GM19372 (cell line): Measurements from ENCODE around the gene CSF3.

Experiments
- ATAC-seq: cut with Tn5 transposase; IDR thresholded peaks from one replicate; pipeline ENCODE4 v1.9.1; 2021; ENCODE audit warnings: mild to moderate bottlenecking, low read depth, moderate library complexity; ENCODE audit not compliant: unreplicated experiment

Gene CSF3

DNA sequence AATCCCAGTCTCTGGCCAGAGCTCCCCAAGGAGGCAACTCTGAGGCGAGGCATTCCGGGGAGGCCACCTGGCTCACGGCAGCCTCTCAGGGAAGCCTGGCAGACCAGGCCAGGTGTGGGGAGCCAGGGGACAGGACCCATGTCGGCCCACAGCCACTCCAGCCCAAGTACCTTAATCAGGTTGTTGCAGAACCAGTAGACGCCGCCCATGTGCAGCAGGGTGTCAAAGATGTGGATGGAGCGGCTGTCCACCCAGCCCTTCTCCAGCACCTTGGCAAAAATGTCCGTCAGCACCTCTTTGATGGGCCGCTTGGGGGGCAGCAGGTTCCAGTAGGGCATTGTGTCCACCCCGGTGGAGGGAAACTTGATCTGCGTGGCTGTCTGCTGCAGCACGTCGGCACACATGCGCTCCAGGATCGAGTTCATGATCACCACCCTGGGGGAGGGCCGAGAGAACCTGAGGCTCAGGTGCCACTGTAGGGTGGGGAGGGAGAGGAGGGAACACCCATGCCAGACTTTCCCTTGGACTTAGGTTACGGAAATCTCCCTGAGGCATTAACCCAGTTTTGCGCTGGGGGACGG lies 7.8 kb downstream of the CSF3 start:
- ATAC-seq, result no peak

DNA sequence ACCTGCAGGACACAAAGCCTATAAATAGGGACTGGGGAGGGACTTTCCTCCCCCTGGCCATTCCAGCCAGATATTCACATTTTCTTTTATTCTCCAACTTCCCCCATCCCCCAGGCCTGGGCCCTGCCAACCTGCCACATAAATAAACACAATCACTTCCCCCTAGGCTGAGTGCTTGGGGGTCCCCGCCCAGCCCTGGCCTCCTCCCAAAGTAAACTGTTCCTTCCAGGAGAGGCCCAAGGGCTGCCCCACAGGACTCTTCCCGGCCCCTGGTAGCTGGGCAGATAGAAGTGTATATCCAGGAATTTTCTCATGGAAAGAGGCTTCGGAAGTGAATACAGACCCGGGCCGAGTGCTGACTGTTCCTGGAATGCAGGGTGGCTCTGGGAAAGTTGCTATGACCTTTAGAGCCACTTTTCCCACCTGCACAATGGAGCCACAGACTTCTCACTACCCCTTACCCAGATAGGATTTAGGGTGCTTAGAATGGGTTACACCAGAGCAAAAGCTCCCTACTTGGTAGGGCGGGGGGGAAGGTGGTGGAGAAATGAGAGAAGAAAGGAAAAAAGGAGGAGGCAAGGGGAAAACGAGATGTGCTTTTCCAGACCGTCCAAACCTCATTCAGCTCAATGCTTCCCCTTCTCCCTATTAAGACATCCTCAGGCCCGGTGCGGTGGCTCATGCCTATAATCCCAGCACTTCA lies 8.5 kb downstream of the CSF3 start:
- no peak for ATAC-seq

DNA sequence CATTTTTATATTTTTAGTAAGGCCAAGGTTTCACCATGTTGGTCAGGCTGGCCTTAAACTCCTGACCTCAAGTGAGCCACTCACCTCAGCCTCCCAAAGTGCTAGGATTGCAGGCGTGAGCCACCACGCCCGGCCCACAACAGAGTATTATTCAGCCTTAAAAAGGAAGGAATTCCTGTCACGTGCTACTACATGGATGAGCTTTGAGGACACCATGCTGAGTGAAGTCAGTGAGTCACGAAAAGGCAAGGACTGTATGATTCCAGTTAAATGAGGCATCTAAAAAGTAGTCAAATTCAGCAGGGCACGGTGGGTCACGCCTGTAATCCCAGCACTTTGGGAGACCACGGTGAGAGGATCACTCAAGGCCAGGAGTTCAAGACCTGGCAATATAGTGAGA lies 9.7 kb downstream of the CSF3 start:
- no peak for ATAC-seq

DNA sequence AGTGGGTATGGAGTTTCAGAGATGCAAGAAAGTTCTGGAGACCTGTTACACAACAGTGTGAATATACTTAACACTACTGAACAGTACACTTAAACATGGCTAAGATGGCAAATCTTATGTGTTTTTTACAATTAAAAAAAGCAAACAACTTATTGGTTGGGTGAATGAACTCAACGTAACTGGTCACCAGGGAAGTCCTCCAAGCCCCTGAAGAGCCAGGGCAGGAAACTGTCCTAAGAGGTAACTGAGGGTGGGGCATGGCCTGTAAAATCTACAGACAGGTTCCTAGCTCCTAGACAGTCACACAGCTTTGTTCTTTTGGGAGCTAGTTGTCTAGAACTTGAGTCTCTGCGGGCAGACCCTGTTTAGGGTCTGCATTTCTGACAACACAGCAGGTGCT lies 10.3 kb downstream of the CSF3 start:
- ATAC-seq, result no peak

DNA sequence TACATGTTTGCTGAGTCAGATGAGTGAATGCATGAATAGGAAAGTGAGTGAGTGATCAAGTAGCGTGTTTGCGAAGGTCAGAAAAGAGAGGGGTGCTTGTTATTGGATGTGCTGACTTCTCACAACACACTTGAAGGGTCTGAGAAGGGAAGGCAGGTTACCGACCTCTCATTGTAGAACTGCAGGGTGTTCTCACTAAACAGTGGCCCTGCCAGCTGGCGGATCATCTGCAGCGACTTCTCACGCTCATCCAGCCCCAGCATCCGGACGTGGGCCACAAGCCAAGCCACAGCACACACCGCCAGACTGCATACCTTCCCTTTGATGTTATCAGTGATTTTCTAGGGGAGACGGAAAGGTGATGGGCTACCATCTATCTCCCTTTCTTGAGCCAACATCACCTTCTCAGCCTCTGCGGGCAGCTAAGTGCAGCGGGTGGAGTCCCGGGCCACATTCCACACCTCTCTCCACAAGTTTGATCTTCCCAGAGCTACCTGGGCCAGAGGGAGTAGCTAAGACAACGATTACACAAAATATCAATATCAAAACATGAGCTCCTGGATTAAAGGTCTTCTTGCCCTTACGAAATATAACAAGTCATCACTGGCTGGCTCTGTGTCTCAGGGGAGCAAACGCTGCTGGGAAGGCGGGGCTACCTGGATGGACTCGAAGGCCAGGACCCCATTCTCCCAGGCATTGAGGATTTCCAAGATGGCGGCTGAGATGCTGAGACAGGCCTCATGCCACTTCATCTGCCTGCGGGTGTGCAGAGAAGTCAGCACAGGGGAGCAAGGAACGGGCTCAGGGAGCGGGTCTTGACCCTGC lies 11.0 kb downstream of the CSF3 start:
- ATAC-seq, result no peak

DNA sequence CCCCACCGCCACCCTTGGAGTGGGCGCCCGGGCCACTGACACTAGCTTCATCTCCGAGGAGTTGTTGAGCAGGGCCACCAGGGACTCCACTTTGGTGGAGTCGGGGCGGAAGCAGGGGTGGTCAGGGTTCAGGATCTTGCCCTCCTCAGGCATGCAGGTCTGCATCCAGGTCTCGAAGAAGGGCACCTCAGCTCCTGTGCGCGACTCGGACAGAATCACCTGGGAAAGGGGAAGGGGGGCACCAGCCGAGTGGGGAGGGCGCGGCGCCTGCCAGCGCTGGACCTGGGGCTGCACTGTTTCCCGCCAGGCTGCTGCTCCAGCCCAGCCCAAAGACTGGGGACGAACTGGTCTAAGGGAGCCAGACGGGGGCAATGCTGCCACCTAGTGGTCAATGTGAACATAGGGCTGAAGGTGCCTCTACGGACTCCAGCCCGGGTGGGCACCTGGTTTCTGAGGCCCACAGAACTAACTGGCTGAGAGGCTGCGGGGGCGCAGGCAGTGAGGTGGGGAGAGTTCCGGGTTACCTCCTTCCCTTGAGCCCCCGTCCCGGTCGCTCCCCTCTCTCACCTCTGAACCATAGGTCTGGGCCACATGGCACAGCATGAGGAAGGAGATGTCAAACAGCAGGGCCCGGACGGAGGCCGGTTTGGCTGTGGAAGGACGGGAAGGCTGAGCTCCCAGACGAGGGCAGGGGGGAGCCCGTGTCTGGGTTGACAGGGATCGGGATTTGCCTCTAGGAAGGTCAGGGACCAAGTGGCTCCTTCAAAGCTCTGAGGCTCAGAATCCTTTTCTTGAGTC lies 11.8 kb downstream of the CSF3 start:
- ATAC-seq, result no peak

DNA sequence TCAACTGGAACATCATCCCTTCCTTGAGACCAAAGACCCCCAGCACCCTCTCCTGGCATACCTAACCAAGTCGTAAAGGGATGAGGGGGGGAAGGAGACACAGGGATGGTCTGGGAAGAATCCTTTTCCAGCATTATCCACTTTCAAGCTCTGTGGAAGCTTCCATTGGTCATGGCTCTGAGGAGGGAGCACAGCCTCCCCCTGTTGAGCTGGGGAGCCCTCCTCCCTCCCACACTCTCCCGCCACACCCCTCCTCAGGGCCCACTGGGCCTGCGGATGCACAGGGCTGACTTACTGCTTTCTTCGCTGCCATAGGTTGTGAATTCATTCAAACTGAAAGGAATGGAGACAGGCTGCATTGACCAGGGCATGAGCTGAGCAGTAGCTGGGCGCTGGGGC lies 12.4 kb downstream of the CSF3 start:
- ATAC-seq, result no peak

DNA sequence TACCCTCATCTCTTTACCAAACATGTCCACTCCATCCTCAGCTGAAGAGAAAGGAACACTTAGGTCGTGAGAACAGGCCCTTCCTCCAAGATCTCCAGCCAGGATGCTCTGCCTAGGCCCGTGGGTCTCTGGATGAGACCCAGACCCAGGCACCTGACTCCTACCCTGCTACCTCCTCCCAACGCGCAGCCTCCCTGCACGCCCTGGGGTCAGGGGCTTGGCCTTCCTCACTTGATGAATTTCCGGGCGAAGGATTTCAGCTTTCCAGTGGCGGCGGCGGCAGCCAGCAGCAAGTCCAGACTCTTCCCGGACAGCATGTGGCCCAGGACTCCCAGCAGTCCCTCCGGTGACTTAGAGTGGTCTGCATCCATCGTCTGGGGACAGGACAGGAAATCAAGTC lies 13.4 kb downstream of the CSF3 start:
- ATAC-seq, result no peak

DNA sequence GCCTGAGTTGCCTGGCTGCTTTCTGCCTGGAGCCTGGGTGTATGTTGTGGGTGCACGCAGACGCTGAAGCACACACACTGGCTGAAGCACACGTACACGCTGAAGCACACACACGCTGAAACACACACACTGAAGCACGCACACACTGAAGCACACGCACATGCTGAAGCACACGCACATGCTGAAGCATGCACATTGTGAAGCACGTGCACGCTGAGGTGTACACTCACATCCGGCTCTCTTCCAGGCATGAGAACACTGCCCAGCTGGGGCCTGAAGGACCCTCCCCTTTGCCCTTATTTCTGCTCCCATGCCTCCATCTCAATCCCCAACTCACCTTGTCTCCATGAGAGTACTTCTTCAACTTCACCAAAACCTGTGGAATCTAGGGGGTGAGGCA lies 16.5 kb downstream of the CSF3 start:
- ATAC-seq, result no peak

DNA sequence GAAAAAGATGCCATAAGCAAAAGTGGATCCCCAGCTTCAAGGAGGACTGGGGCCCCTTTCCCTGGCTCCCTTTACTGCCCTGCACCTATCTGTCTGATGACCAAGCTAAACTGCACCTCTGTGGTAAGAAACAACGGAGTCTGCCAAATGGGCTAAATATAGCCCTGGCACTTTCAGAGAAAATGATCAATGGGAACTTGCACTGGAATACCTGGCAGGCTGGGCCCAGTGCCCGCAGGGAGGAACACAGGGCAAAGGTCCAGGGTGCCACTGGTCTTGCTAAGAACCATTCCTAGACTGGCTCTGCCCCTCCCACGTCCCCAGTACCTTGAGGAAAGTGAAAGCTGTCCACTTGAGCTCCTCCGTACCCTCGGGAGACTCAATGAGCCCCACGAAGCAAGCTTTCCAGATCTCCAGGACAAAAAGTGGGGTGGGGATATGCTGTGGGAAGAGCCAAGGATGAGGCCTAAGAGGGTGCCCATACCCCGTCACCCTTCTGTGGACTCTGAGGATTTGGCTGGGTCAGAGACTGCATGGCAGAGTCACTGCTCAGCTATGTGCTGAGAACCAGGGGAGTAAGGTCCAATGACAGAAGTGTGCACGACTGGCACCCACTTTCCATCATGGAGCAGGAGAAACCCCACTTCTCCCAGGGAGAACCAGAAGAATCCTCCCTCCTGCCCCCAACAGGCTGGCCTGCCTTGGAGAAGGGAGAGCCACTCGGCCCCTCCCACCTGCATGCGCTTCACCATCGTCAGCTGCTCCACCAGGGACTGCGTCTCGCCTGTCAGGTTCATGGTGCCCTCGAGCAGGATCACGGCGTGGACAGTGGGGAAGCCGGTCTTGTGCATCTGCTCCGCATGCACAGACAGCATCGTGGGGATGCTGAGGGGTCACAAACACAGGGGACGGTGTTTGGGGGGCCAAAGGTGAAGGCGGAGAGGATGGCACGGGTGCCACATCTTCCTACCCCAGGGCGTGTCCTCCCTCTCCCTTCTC lies 17.4 kb downstream of the CSF3 start:
- no peak for ATAC-seq

DNA sequence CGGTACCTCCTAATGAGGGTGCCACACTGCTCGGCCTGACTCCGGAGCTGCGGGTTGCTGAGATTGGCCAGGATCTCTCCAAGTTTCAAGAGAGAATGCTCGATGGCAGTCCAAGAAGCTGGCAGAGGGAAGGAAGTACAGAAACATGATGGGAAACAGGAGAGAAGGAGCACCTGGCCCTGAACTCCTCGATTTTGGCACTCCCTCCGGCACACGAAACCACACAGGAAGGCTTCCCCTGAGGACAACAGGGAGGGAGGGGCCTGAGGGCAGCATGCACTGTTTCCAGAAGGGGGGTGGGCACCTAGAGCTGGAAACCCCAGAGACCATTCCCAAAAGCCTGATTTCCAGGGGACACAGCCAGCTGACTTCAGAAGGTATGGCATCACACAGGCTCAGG lies 18.1 kb downstream of the CSF3 start:
- ATAC-seq, result no peak

DNA sequence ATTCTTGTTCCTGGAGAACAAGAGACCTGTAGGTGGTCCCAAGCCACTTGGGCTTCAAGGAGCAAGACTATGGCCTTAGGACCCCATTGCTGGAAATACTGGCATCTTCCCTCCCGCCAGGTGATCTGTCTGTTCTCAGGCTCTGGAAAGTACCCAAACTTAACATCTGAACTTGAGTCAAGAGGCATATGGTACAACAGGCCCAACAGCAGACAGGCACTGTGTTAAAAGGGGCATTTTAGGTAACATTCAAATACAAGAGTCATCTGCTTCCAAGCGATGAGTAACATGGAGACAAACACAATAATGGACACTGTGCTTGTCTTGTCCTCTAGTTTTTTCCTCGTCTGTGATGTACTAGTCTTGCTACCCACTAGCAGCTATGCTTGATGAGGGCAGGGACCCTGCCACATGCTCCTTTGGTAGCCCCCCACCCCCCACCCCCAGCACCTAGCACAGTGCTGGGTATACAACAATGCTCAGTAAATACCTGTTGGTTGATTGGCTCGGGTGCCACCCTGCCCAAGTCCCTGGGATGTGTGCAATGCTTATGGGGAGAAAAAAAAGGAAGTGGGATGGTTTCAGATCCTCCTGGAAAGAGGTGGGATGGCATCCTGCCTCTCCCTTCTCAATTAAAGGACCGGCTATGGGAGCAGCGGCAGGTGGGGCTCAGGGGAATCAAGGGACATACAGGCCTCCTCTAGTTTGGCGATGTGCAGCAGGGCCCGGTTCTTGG lies 19.4 kb downstream of the CSF3 start:
- no peak for ATAC-seq

DNA sequence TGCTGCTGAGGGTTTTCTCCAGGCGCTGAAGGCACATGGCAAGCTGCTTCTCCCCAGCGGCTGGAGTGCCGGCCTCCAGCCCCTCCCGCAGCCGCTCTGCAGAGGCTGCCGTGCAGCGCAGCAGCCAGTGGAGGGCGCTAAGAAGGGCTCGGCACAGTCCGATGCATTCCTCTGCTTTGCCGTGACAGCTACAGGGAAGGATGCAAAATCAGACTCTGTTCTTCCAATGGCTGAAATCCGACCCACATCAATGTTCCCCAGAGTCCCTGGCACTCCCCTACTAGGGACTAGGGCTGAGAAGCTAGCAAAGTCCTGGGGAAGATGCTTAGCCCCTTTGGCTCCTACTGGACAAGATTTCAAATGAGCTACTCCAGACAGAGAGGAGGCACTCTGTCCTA lies 19.9 kb downstream of the CSF3 start:
- no peak for ATAC-seq

DNA sequence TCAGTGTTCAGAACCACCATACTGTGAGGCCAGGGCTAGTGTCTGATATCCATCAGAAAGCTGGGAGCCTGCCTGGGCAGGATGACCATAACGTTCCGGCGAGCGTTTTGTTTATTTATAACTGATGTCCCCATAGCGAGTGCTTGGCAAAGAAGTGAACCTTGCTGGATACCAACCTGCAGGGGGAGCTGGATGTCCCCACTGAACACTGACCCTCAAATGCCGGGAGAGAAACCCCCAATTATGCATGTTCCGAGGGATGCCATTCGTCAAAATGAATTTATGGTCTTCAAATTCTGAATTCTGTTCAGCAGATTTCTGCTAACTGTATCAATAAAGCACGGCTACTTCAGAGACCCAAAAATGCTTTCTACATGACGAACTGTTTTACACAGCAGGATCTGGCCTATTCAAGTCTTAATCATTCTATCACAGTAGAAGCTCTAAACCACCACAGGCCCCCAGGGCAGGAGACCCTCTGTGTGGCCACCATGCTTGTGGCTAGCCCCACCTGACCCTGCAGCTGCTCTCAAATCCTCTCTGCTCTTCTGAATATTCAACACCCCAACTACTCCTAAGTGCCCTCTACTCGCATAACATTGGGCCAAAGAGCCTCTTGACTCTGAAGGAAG lies 23.8 kb downstream of the CSF3 start:
- no peak for ATAC-seq

DNA sequence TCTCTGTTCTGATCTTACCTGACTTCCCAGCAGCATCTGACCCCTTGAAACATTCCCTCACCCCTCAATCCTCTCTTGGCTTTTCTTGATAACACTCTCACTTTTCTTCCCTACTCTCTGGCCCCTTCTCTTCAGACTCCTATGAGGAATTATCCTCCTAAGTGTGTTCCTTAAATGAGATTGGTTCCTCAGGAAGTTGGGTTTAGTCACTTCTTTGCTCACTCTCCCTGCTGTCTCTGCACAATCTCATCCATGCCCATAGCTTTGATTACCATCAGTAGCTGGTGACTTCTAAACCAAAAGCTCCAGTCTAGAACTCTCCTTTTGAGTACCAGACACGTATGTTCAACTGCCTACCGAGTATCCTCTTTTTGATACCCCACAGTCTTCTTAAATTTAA lies 26.0 kb downstream of the CSF3 start:
- no peak for ATAC-seq

DNA sequence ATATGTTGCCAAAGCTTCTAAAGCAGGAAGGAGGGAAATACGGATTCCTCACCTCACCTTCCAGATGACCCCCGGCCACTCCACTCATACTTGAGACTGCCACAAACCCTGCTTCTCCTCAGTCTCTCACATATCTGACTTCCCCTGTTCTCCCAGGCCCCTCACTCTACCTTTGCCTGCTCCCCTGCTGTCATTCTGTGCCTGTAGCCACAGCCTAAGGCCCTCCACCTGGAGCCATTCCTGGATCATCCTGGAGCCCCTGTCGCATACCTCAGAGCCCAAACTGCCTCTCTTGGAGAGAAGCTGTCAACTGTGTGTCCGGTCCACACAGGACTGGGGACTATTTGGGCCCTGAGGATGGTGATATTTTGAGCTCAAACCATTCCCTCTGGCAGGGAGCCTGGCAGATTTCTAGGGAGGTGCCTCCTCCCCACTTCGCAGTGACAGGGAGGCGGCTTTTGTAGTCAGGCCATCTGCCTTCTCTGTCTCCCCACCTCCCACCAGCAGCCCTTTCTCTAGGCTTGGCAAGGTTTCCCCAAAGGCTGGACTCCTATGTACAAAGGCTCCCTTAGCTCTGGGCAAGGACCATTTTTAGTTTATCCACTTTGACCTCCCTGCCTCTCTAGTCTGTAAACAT lies 41.3 kb downstream of the CSF3 start:
- no peak for ATAC-seq

DNA sequence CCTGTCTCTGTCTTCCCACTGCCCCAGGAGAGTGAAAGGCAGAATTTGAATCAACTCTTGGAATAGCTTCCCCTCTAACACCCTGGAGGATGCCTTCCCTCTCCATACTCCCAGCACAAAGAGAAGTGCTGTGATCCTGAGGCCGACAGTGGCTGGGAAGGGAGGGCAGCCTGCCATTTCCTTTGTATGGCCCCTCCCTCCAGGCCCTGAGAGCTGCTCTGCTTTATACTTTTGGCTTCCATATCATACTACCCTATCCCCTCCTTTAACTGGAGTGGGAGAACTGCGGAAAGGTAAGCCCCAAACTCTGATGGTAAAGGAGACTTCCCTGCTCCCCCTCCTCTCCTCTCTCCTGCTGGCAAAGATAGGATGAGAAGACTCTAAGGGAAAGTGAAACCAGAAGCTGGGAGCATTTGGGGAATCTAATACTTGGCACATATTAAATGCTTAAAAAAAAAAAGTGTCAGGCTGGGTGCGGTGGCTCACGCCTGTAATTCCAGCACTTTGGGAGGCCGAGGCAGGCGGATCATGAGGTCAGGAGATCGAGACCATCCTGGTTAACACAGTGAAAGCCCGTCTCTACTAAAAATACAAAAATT lies 43.0 kb downstream of the CSF3 start:
- no peak for ATAC-seq

DNA sequence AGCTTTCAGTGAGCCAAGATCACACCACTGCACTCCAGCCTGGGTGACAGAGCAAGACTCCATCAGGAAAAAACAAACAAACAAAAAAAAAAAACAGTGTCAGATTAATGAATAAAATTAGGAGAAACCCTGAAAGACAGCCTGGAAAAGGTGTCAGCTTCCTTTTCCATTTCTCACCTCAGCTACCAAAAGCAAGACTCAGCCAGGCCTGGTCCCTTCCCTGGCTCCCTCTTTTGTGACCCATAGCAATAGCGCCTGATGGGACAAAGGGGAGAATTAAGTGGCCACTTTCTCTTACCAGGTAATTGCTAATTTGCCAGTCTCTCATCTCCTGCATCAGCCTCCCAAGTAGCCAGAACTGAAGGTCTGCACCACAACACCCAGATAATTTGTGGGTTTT lies 43.6 kb downstream of the CSF3 start:
- ATAC-seq, result no peak
